Fibroblast of pulmonary artery (primary cell): ENCODE data around the gene FAM181A.

ENCODE experiments used
- DNase-seq: peaks from one replicate; pipeline ENCODE4 v3.0.0-alpha.2; 2010; ENCODE audit warnings: low read depth
- H3K4me3 ChIP-seq: replicated peaks from 2 replicates; pipeline ENCODE4 v1.5.1; 2011; ENCODE audit warnings: low read depth, mild to moderate bottlenecking, control low read depth, low read length, moderate library complexity
- CTCF ChIP-seq: IDR thresholded peaks from 2 replicates; pipeline ENCODE4 v1.5.1; 2011; ENCODE audit warnings: mild to moderate bottlenecking, control low read depth, low read length, inconsistent platforms; ENCODE audit errors: missing control alignments

FAM181A gene

GRCh38 chr14:93936926-93937325 lies 9.8 kb downstream of the FAM181A start:
- no peak for DNase-seq
- no peak for TF ChIP-seq CTCF
- no peak overlapping the region for H3K4me3 ChIP-seq

GRCh38 chr14:93937519-93937918 lies 10.4 kb downstream of the FAM181A start:
- no peak overlapping the region for H3K4me3 ChIP-seq
- no peak for DNase-seq
- no peak for TF ChIP-seq CTCF

GRCh38 chr14:93938751-93939303 lies 11.7 kb downstream of the FAM181A start:
- no peak overlapping the region for H3K4me3 ChIP-seq
- no peak for TF ChIP-seq CTCF
- no peak for DNase-seq

- TF ChIP-seq CTCF: peak; percentile 42
- DNase-seq: peak; percentile 68
- no peak overlapping the region for H3K4me3 ChIP-seq
Observed at GRCh38 chr14:93939304-93940229, 12.4 kb downstream of the FAM181A start.

DNA sequence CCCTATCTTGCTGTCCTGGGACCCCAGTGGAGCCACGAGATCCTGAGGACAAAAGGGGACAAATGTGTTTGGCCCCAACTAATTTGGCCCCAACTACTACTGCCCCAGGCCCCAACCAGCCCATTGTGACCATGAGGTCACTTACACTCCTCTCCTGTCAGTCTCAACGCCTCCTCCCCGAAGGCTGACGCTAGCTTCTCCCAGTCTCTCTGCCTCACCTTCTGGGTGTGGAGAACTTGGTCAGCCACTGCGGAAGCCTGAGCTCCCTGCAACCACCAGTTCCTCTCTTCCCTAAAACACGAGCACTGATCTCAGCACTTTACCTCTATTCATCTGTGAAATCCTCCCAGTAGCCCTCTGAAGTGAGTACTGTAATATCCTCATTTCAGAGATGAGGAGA lies 13.3 kb downstream of the FAM181A start:
- TF ChIP-seq CTCF: no peak
- H3K4me3 ChIP-seq: no peak overlapping the region
- no peak for DNase-seq

GRCh38 chr14:93941293-93941910 lies 14.3 kb downstream of the FAM181A start:
- no peak for TF ChIP-seq CTCF
- no peak overlapping the region for H3K4me3 ChIP-seq
- DNase-seq: peak; percentile 71
